Omental fat pad (tissue), 4 donors: Measurements from ENCODE around the gene ABCG1. TPM values are rescaled to one million over a fixed set of nuclear protein-coding genes. Genes with fewer than 3 reads are reported as not detected.
A peak's percentile ranks its signal among the peaks of the same experiment; 100 is the strongest.

ENCODE experiments used
- ATAC-seq: fragments of 150-250 bp; one replicate; pipeline ENCODE4 v1.9.1; 2016; ENCODE audit warnings: mild to moderate bottlenecking, moderate library complexity; ENCODE audit not compliant: low FRiP score
- DNase-seq: peaks from one replicate; pipeline ENCODE4 v3.0.0-alpha.2; 2019; ENCODE audit warnings: low spot score
- CTCF ChIP-seq, 3 donors: fragments of 450-650 bp; IDR thresholded peaks; one replicate each; pipeline ENCODE4 v1.5.1; 2016 to 2017; ENCODE audit warnings: antibody characterized with exemption in 3 of 3, mild to moderate bottlenecking in 3 of 3, moderate library complexity in 2 of 3
- total RNA-seq, 4 donors: library from RNA; depleted of rRNA; stranded (reverse); fragments of >200 nt; gene quantifications; one replicate each; pipeline ENCODE4 v1.1.0, GENCODE V29; 2016

Gene ABCG1
- total RNA-seq, 4 donors from 2014 or later, result 9.8 to 45.1 (median 30.2) TPM

DNA sequence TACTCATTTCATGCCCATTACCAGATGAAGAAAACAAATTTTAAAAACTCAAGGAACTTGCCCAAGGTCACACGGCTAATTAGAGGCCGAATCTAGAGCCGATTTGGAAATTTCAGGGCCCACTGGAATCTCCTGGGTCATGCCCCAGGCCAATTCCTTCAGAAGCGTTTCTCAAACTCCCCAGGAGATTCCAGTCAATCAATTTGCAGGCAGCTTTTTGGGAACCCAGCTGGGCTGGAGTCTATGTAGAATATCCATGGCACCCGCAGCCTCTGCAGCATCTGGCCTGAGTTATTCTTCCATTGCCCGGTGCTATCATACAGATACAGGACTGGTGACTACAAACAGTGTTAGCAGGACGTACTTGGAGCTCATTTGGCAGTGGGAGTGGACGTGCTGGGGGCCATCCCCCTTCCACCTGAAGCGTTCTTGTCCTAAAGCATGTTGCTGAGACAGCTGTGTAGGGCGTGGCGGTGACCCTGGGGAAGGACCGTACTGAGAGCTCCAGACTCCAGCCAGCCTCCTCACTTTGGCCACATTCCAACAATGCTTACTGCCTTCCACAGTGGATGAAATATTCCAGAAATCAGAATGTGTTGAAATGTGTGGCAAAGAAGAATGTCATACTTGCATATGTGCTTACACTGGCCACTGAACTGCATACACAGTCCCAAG lies 38.3 kb downstream of the ABCG1 start:
- no peak for DNase-seq
- no peak for ATAC-seq
- no peak for TF ChIP-seq CTCF (IDR thresholded peaks at IDR 0.05)

GRCh38 chr21:42258150-42258884 lies 39.4 kb downstream of the ABCG1 start:
- TF ChIP-seq CTCF (IDR thresholded peaks at IDR 0.05), result no peak
- DNase-seq, result peak; percentile 51

GRCh38 chr21:42258885-42259407 lies 40.0 kb downstream of the ABCG1 start:
- TF ChIP-seq CTCF (IDR thresholded peaks at IDR 0.05), result no peak
- DNase-seq (no peak), ATAC-seq (no peak)

More at GRCh38 chr21:42258150-42258884, 39.4 kb downstream of the ABCG1 start:
- no peak for ATAC-seq

GRCh38 chr21:42260121-42260520 lies 41.2 kb downstream of the ABCG1 start:
- DNase-seq, result no peak
- no peak for ATAC-seq
- TF ChIP-seq CTCF (IDR thresholded peaks at IDR 0.05), result no peak

DNA sequence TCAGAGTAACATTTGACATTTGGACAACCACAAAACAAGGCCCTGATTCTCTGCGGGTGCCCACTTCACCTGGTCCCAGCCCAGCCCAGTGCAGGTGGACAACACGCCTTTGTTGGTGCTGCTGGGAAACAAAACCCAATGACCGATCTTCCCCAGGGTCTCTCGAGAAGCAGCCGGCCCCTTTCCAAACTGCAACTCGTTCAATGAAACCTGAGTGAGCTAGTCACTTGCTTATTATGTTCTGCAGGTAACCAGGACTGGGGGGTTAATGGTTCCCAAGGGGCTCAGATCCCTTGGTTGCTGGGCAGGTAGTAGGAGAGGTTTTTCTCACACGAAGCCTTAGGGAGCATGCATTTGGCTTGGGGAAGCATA lies 42.9 kb downstream of the ABCG1 start:
- ATAC-seq, result no peak
- no peak for TF ChIP-seq CTCF (IDR thresholded peaks at IDR 0.05)
- DNase-seq, result no peak

GRCh38 chr21:42262831-42263231 lies 43.9 kb downstream of the ABCG1 start:
- no peak for TF ChIP-seq CTCF (IDR thresholded peaks at IDR 0.05)
- ATAC-seq (no peak), DNase-seq (peak; percentile 44)
